ENCODE measurements around the gene MESD. TPM values are rescaled to one million over a fixed set of nuclear protein-coding genes. Genes with fewer than 3 reads are reported as not detected.

Gene MESD
- total and polyA plus RNA-seq, 9 of the 15 experiments (the other 6 are each of a cell fraction or from before 2014, with no cell fraction given) = 11.3 to 39.7 (median 22.8) TPM

- TF ChIP-seq NUFIP1 (IDR thresholded peaks at IDR 0.05; ENCODE audit: partially characterized antibody) = no peak
- no peak for TF ChIP-seq E4F1 (CRISPR knock-in tag; IDR thresholded peaks at IDR 0.05; ENCODE audit: borderline replicate concordance)
- TF ChIP-seq ZNF507 (tag; conservative IDR thresholded peaks at IDR 0.05) = no peak
- no peak for TF ChIP-seq MIER1 (IDR thresholded peaks at IDR 0.05; ENCODE audit: low read depth)
- no peak for TF ChIP-seq ATF1 (CRISPR knock-in tag; IDR thresholded peaks at IDR 0.05)
- TF ChIP-seq ATF1 (tag; IDR thresholded peaks at IDR 0.05) = no peak
- ATAC-seq (no peak), DNase-seq (ENCODE audit: extremely low read depth in 1 of 4, low spot score in 3 of 4) (no peak), FAIRE-seq (no peak)
- no TSS peak for BruUV-seq (replicated peaks)
- no peaks in the 10 kb centered on the region for H3K27me3 ChIP-seq (ENCODE audit: control insufficient read depth in 2 of 2, insufficient read depth in 2 of 2, low read length in 2 of 2)
- H2AFZ ChIP-seq (ENCODE audit: low read depth, low read length) = no peak overlapping the region
- no peak overlapping the region for H3K4me3 ChIP-seq
- H3K9ac ChIP-seq (ENCODE audit: insufficient read depth in 1 of 2, low read depth in 2 of 2, low read length in 2 of 2) = no peak overlapping the region
- no peaks in the 10 kb centered on the region for H3K9me1 ChIP-seq (ENCODE audit: control insufficient read depth, insufficient read depth, low read length)
- H3K4me2 ChIP-seq (ENCODE audit: insufficient read depth, low read length) = no peak overlapping the region
- in situ Hi-C loops (cut with MboI) = no loop called here
- H4K20me1 ChIP-seq (replicated peaks; ENCODE audit: control insufficient read depth, insufficient read depth, low read length) = no peaks in the 10 kb centered on the region
- H3K9me3 ChIP-seq (replicated peaks; ENCODE audit: control insufficient read depth, insufficient read depth, low read depth, low read length) = no peaks in the 10 kb centered on the region
- no peak overlapping the region for H3K27ac ChIP-seq (ENCODE audit: extremely low read depth, low read depth, low read length)
- POLR2A ChIA-PET = no interaction called here
- no peaks in the 10 kb centered on the region for H3K36me3 ChIP-seq (ENCODE audit: control insufficient read depth, insufficient read depth, low read length)
- no peaks in the 10 kb centered on the region for H3K79me2 ChIP-seq (ENCODE audit: control insufficient read depth, insufficient read depth, low read length)
- intact Hi-C loops (cut with micrococcal nuclease) = no loop called here
- CTCF ChIA-PET (ENCODE audit: low intra/inter-chr PET ratio) = no interaction called here
- no peaks in the 10 kb centered on the region for H3K4me1 ChIP-seq (replicated peaks in 1 of 2; ENCODE audit: control insufficient read depth in 2 of 2, insufficient read depth in 2 of 2, low read length in 2 of 2)
Observed at GRCh38 chr15:81011593-81011992, 22.0 kb upstream of the MESD start.
